Astrocyte (in vitro differentiated cells and primary cell): ENCODE results near the gene DGKB. TPM values are rescaled to one million over a fixed set of nuclear protein-coding genes. Genes with fewer than 3 reads are reported as not detected.

Experiments
- DNase-seq: peaks from one replicate; pipeline ENCODE4 v3.0.0-alpha.2; 2010; ENCODE audit warnings: low read depth
- FAIRE-seq: peaks from 2 replicates; lab custom pipeline; 2011; peaks lifted over from hg19 to GRCh38; lab: Jason Lieb, UNC
- H2AFZ ChIP-seq: 2 replicates; pipeline ENCODE4 v1.6.0; 2012; ENCODE audit warnings: low read depth, low read length, inconsistent platforms
- H3K27ac ChIP-seq: 2 replicates; pipeline ENCODE4 v1.5.1; 2011; ENCODE audit warnings: low read depth, low read length, inconsistent platforms
- H3K27me3 ChIP-seq: 2 replicates; pipeline ENCODE4 v1.6.0; 2011; ENCODE audit warnings: low read length, inconsistent platforms; ENCODE audit not compliant: insufficient read depth
- H3K36me3 ChIP-seq: 2 replicates; pipeline ENCODE4 v1.5.1; 2011; ENCODE audit warnings: low read length, inconsistent platforms; ENCODE audit not compliant: insufficient read depth
- H3K4me1 ChIP-seq: 2 replicates; pipeline ENCODE4 v1.5.1; 2011; ENCODE audit warnings: low read length, inconsistent platforms; ENCODE audit not compliant: insufficient read depth
- H3K4me2 ChIP-seq: 2 replicates; pipeline ENCODE4 v1.6.0; 2012; ENCODE audit warnings: low read length, inconsistent platforms
- H3K4me3 ChIP-seq: 2 replicates; pipeline ENCODE4 v1.5.1; 2011; ENCODE audit warnings: low read depth, mild to moderate bottlenecking, low read length, inconsistent platforms; ENCODE audit not compliant: insufficient read depth
- H3K79me2 ChIP-seq: 2 replicates; pipeline ENCODE4 v1.6.0; 2012; ENCODE audit warnings: mild to moderate bottlenecking, low read length, inconsistent platforms; ENCODE audit not compliant: insufficient read depth
- H3K9ac ChIP-seq: 2 replicates; pipeline ENCODE4 v1.6.0; 2012; ENCODE audit warnings: mild to moderate bottlenecking, low read length, inconsistent platforms
- H3K9me3 ChIP-seq: 2 replicates; pipeline ENCODE4 v1.5.1; 2012; ENCODE audit warnings: low read depth, mild to moderate bottlenecking, low read length, inconsistent platforms; ENCODE audit not compliant: insufficient read depth
- H4K20me1 ChIP-seq: 2 replicates; pipeline ENCODE4 v1.6.0; 2012; ENCODE audit warnings: low read length, inconsistent platforms; ENCODE audit not compliant: insufficient read depth
- H3K27ac Mint-ChIP-seq: one replicate; pipeline ENCODE4 v1.8.0; 2021; ENCODE audit warnings: mild to moderate bottlenecking, mixed read lengths; ENCODE audit not compliant: unreplicated experiment
- H3K27me3 Mint-ChIP-seq: one replicate; pipeline ENCODE4 v1.8.0; 2021; ENCODE audit warnings: low read depth, mixed read lengths; ENCODE audit not compliant: unreplicated experiment
- H3K36me3 Mint-ChIP-seq: one replicate; pipeline ENCODE4 v1.8.0; 2021; ENCODE audit warnings: low read depth, mixed read lengths; ENCODE audit not compliant: unreplicated experiment
- H3K4me1 Mint-ChIP-seq: one replicate; pipeline ENCODE4 v1.8.0; 2021; ENCODE audit warnings: low read depth, mixed read lengths; ENCODE audit not compliant: unreplicated experiment
- H3K4me3 Mint-ChIP-seq: one replicate; pipeline ENCODE4 v1.8.0; 2021; ENCODE audit warnings: mild to moderate bottlenecking, moderate library complexity, mixed read lengths; ENCODE audit not compliant: unreplicated experiment
- H3K9me3 Mint-ChIP-seq: one replicate; pipeline ENCODE4 v1.8.0; 2021; ENCODE audit warnings: mild to moderate bottlenecking, mixed read lengths; ENCODE audit not compliant: unreplicated experiment
- EZH2 ChIP-seq: IDR thresholded peaks from 2 replicates; pipeline ENCODE4 v1.6.1; 2012; ENCODE audit warnings: mild to moderate bottlenecking, low read length, inconsistent platforms; ENCODE audit not compliant: insufficient read depth
- total RNA-seq: library from RNA; stranded (reverse); gene quantifications from 2 replicates; pipeline ENCODE4 v1.2.1, GENCODE V29; 2021
- TF ChIP-seq, protein P1 (sequence below): IDR thresholded peaks from 2 replicates; pipeline ENCODE4 v1.5.1; 2011; ENCODE audit warnings: low read depth, mild to moderate bottlenecking, inconsistent platforms, low read length, moderate library complexity; ENCODE audit not compliant: insufficient read depth

Gene DGKB
- total RNA-seq, 1 donor from 2014 or later = 0.39 TPM

DNA sequence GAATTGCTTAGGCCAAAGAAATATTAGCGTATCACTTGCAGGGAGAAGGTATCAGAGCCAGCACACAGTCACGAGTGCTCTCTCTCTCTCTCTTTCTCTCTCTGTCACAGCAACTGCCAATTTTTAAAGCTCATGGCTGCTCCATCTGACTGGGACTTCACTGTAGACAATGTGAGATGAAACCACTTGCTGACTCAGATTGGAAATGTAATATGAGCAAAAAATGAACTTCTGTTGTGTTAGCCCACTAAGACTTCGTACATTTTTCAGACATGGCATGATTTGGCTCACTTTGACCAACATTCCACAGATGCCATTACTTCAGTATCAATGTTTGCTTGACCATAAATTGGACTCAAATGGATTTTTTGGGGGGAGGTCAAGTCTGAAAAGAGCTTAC is 68.1 kb downstream of the DGKB start:
- peaks cover 25% of the 10 kb centered on the region for H3K4me1 ChIP-seq
- H3K4me3 Mint-ChIP-seq = peak overlapping the region; percentile 54
- peaks cover 40% of the 10 kb centered on the region for H3K4me1 Mint-ChIP-seq
- TF ChIP-seq, protein P1, sequence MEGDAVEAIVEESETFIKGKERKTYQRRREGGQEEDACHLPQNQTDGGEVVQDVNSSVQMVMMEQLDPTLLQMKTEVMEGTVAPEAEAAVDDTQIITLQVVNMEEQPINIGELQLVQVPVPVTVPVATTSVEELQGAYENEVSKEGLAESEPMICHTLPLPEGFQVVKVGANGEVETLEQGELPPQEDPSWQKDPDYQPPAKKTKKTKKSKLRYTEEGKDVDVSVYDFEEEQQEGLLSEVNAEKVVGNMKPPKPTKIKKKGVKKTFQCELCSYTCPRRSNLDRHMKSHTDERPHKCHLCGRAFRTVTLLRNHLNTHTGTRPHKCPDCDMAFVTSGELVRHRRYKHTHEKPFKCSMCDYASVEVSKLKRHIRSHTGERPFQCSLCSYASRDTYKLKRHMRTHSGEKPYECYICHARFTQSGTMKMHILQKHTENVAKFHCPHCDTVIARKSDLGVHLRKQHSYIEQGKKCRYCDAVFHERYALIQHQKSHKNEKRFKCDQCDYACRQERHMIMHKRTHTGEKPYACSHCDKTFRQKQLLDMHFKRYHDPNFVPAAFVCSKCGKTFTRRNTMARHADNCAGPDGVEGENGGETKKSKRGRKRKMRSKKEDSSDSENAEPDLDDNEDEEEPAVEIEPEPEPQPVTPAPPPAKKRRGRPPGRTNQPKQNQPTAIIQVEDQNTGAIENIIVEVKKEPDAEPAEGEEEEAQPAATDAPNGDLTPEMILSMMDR = no peak
- TF ChIP-seq EZH2 = no peak
- no peaks in the 10 kb centered on the region for H3K27me3 Mint-ChIP-seq
- peak overlapping the region; percentile 40 for H3K4me2 ChIP-seq
- H3K27ac Mint-ChIP-seq = peak overlapping the region; percentile 64
- H3K27me3 ChIP-seq = no peaks in the 10 kb centered on the region
- H4K20me1 ChIP-seq = no peaks in the 10 kb centered on the region
- no peak for FAIRE-seq
- no peaks in the 10 kb centered on the region for H3K79me2 ChIP-seq
- peak overlapping the region; percentile 25 for H3K9ac ChIP-seq
- H3K9me3 ChIP-seq = no peaks in the 10 kb centered on the region
- H3K36me3 ChIP-seq = no peaks in the 10 kb centered on the region
- peak; percentile 75 for DNase-seq
- H3K27ac ChIP-seq = peak overlapping the region; percentile 64
- H3K9me3 Mint-ChIP-seq = no peaks in the 10 kb centered on the region
- no peaks in the 10 kb centered on the region for H3K36me3 Mint-ChIP-seq
- peak overlapping the region; percentile 0 for H2AFZ ChIP-seq
- no peak overlapping the region for H3K4me3 ChIP-seq

DNA sequence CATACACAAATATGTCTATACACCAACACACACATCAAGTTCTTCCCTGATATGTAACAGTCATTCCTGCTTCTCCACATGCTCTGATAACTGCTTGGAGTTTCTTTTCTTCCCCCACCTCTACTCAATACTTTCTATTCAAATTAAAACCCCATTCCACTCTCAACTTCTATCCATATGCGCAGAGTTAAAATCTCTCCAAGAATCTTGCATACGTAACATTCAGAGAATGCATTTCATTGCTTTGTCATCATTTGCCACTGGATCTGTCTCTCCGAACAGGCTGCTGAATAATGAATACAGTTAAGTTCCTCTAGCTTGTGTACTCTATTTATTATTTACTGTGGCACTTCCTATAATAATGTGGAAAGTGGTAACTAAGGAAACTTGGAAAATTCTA is 68.8 kb downstream of the DGKB start:
- no peaks in the 10 kb centered on the region for H3K27me3 Mint-ChIP-seq
- H3K79me2 ChIP-seq = no peaks in the 10 kb centered on the region
- DNase-seq (no peak), FAIRE-seq (no peak)
- no peaks in the 10 kb centered on the region for H3K9me3 Mint-ChIP-seq
- no peak overlapping the region for H3K9ac ChIP-seq
- peaks cover 25% of the 10 kb centered on the region for H3K4me1 ChIP-seq
- H3K36me3 ChIP-seq = no peaks in the 10 kb centered on the region
- no peak overlapping the region for H3K27ac Mint-ChIP-seq
- TF ChIP-seq, protein P1 = no peak
- no peak for TF ChIP-seq EZH2
- no peak overlapping the region for H3K27ac ChIP-seq
- no peak overlapping the region for H2AFZ ChIP-seq
- peaks cover 42% of the 10 kb centered on the region for H3K4me1 Mint-ChIP-seq
- H3K9me3 ChIP-seq = no peaks in the 10 kb centered on the region
- no peaks in the 10 kb centered on the region for H3K36me3 Mint-ChIP-seq
- no peaks in the 10 kb centered on the region for H3K27me3 ChIP-seq
- peak overlapping the region; percentile 6 for H3K4me2 ChIP-seq
- no peaks in the 10 kb centered on the region for H4K20me1 ChIP-seq
- no peak overlapping the region for H3K4me3 ChIP-seq
- no peak overlapping the region for H3K4me3 Mint-ChIP-seq

DNA sequence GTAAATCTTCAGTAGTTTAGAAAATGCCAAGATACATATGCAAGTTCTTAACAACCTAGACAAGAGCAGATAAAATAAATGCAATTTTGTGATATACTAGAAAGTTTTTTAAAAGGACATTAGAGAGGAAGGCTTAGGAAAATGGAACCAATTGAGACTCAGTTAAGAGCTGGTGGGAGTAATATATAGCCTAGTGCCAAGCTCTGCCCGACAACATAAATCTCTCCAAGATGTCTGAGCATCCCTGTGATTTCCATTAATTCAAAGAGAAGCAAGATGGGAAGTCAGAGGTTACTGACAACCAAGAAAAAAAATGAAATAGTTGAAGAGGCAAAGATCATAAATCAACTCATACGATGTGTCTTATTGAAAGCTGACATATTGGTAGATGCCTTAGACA is 74.5 kb downstream of the DGKB start:
- Histone ChIP-seq H4K20me1 (no peaks in the 10 kb centered on the region), H3K27ac (no peak overlapping the region), H2AFZ (no peak overlapping the region), H3K9ac (no peak overlapping the region), H3K9me3 (no peaks in the 10 kb centered on the region), H3K79me2 (no peaks in the 10 kb centered on the region), H3K4me2 (no peak overlapping the region), H3K4me3 (no peak overlapping the region), H3K27me3 (no peaks in the 10 kb centered on the region), H3K4me1 (no peaks in the 10 kb centered on the region), H3K36me3 (no peaks in the 10 kb centered on the region)
- Mint-ChIP-seq H3K9me3 (no peaks in the 10 kb centered on the region), H3K36me3 (no peaks in the 10 kb centered on the region), H3K27me3 (no peaks in the 10 kb centered on the region), H3K4me3 (no peak overlapping the region), H3K4me1 (peaks cover 17% of the 10 kb centered on the region), H3K27ac (no peak overlapping the region)
- FAIRE-seq = no peak
- no peak for DNase-seq
- TF ChIP-seq EZH2 = no peak
- TF ChIP-seq, protein P1 = no peak
